T-helper 1 cell treated with Interleukin-12 subunit alpha and Interleukin-12 subunit beta and Interleukin-4 antibody, amounts not matched to agents 30 ng/mL and 1 ng/mL, for 36 hours (primary cell): Measurements from ENCODE around the gene RMDN3. TPM values are rescaled to one million over a fixed set of nuclear protein-coding genes. Genes with fewer than 3 reads are reported as not detected.

Experiments used
- intact Hi-C: fragments of 100-400 bp; cut with micrococcal nuclease; formaldehyde crosslinking; loops from one replicate; pipeline ENCODE4 v1.15.1; 2024
- total RNA-seq: library from RNA; stranded (reverse); gene quantifications from 2 replicates; pipeline ENCODE4 v1.2.3, GENCODE V29; 2022

RMDN3 gene
- total RNA-seq, 1 donor from 2014 or later, result 37.2 TPM

- intact Hi-C loops, result loop anchor here (10.0 kb wide), 1 partner anchor 373 kb away; the partner anchor contains the start of gene INAFM2
Measured at GRCh38 chr15:40697916-40698315, 57.1 kb downstream of the RMDN3 start.

GRCh38 chr15:40696228-40696627, 58.8 kb downstream of the RMDN3 start:
- intact Hi-C loops, result loop anchor here (1.0 to 10.0 kb wide), 2 partner anchors 371 to 534 kb away; partner anchors contain the start of genes EXD1 and INAFM2

GRCh38 chr15:40695469-40695890, 59.6 kb downstream of the RMDN3 start:
- intact Hi-C loops, result loop anchor here (1.0 to 10.0 kb wide), 8 partner anchors 16 to 371 kb away; partner anchors contain the start of genes DNAJC17, INAFM2, RPUSD2 and VPS18

GRCh38 chr15:40694688-40695468, 60.2 kb downstream of the RMDN3 start, which contains the start of gene RAD51:
Gene RAD51, plus strand, starts transcription at chr15:40695174. Its CDS starts 3,585 bp downstream, at chr15:40698759.
- intact Hi-C loops, result loop anchor here (1.0 to 10.0 kb wide), 11 partner anchors 16 to 370 kb away; partner anchors contain the start of genes CCDC32, DNAJC17, INAFM2 and KNL1

- intact Hi-C loops, result loop anchor here (1.0 to 10.0 kb wide), 6 partner anchors 61 to 369 kb away; partner anchors contain the start of genes CCDC32, INAFM2, KNL1 and RMDN3
Measured at GRCh38 chr15:40693904-40694687, 61.0 kb downstream of the RMDN3 start.

- intact Hi-C loops, result loop anchor here (10.0 kb wide), 1 partner anchor 367 kb away; the partner anchor contains the start of gene INAFM2
Measured at GRCh38 chr15:40691737-40692136, 63.3 kb downstream of the RMDN3 start.

GRCh38 chr15:40688932-40689799, 65.9 kb downstream of the RMDN3 start:
- intact Hi-C loops, result no loop called here

Other genes with a start within 250 kb of the RMDN3 start
- 34.9 and 37.1 TPM in 2 replicates for gene CCDC32, start 190.2 kb downstream of the RMDN3 start, total RNA-seq
- 11.8 and 13.0 TPM in 2 replicates for gene RPUSD2, start 186.0 kb downstream of the RMDN3 start, total RNA-seq
- 36.6 and 43.4 TPM in 2 replicates for gene KNL1, start 161.0 kb downstream of the RMDN3 start, total RNA-seq
- 47.7 and 51.4 TPM in 2 replicates for gene RAD51, start 60.1 kb downstream of the RMDN3 start, total RNA-seq
- 28.4 and 29.1 TPM in 2 replicates for gene GCHFR, start 8.8 kb upstream of the RMDN3 start, total RNA-seq
- 0.56 and 0.63 TPM in 2 replicates for gene C15orf62, start 14.7 kb upstream of the RMDN3 start, total RNA-seq
- gene ZFYVE19, start 51.8 kb upstream of the RMDN3 start, total RNA-seq, result 33.8 and 34.4 TPM in 2 replicates
- 40.1 and 45.8 TPM in 2 replicates for gene DNAJC17, start 52.2 kb upstream of the RMDN3 start, total RNA-seq
- gene PPP1R14D, start 73.5 kb upstream of the RMDN3 start, total RNA-seq, result not detected in 2 replicates
- gene SPINT1, start 88.8 kb upstream of the RMDN3 start, total RNA-seq, result 4.5 and 4.7 TPM in 2 replicates
- 0.37 and 0.78 TPM in 2 replicates for gene RHOV, start 119.0 kb upstream of the RMDN3 start, total RNA-seq
- gene VPS18, start 139.2 kb upstream of the RMDN3 start, total RNA-seq, result 21.9 and 23.2 TPM in 2 replicates
- not detected in 2 replicates for gene DLL4, start 174.1 kb upstream of the RMDN3 start, total RNA-seq
- gene CHAC1, start 198.2 kb upstream of the RMDN3 start, total RNA-seq, result 6.7 and 8.2 TPM in 2 replicates